ENCODE results near the gene TMEM203. TPM values are rescaled to one million over a fixed set of nuclear protein-coding genes. Genes with fewer than 3 reads are reported as not detected.

TMEM203 gene
- total RNA-seq, 1 donor, result 40.2 TPM

DNA sequence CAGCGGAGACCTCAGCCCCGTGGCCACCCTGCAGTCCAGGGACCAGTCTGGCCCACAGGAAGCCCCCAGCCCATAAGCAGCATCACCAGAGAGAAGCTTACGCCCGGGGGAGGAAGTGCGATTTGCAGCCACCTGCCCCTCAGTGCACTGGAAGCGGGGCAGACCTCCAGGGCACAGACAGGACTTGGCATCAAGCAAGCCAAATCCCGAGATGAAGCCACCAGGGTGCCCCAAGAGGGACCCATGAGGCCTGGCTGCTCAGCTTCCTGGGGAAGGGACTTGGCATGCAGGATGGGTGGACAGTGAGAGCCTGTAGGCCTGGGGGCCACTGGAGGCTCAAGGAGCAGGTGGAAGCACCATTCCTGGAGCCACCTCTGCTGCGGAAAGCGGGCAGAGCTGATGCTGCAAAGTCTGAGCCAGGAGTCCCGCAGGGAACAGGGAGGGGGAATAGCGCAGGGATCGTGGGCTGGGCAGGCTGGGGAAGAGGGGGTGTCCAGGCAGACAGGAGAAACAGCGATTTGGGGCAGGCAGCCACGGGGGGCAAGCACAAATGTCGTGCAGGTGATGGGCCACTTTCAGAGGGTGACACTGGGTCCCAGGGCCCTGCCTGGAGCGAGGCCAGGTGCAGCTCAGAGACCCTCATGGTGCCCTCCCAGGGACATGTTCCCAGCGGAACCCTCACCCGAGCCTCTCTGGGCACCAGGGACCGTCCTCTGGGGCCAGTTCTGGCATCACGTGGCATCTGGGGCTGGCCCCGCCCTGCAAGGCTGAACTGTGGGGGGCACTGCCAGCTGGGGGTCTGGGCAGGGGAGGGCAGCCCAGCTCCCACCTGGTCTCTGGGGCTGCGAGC lies 38.8 kb downstream of the TMEM203 start:
- no peak for DNase-seq (ENCODE audit: low read depth)
- H3K4me3 ChIP-seq (ENCODE audit: low read depth, low read length), result no peak overlapping the region
- TF ChIP-seq, protein P1, sequence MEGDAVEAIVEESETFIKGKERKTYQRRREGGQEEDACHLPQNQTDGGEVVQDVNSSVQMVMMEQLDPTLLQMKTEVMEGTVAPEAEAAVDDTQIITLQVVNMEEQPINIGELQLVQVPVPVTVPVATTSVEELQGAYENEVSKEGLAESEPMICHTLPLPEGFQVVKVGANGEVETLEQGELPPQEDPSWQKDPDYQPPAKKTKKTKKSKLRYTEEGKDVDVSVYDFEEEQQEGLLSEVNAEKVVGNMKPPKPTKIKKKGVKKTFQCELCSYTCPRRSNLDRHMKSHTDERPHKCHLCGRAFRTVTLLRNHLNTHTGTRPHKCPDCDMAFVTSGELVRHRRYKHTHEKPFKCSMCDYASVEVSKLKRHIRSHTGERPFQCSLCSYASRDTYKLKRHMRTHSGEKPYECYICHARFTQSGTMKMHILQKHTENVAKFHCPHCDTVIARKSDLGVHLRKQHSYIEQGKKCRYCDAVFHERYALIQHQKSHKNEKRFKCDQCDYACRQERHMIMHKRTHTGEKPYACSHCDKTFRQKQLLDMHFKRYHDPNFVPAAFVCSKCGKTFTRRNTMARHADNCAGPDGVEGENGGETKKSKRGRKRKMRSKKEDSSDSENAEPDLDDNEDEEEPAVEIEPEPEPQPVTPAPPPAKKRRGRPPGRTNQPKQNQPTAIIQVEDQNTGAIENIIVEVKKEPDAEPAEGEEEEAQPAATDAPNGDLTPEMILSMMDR (IDR thresholded peaks at IDR 0.05; ENCODE audit: insufficient read depth, low read depth, low read length), result no peak

DNA sequence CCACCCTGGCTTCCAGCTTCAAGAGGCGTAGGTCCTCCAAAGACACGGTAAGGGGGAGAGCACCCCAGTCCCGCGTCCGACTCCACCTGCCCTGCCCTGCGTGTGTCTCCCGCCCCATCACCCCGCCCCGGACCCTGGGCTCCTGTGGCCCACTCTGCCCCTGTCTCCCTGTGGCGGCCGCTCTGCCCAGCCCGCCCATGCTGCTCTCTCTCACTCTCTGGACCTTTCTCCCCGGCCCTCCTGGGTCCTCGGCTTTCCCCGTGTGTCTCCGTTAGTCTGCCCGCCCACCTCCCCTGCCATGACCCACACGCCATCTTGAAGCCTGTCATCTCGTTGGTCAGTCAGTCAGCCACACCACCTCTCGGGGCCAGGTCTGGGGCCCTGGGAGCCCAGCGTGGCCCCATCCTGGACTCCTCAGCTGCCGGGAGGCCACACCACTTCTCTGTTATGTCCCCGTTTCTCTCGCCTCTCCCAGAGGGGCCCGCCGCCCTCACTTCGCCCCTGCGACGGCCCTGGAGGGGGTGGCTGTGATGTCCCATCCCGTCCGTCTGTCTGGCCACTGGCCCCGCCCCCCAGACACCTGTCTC lies 40.1 kb downstream of the TMEM203 start:
- TF ChIP-seq, protein P1 (IDR thresholded peaks at IDR 0.05; ENCODE audit: insufficient read depth, low read depth, low read length), result no peak
- H3K4me3 ChIP-seq (ENCODE audit: low read depth, low read length), result no peak overlapping the region
- no peak for DNase-seq (ENCODE audit: low read depth)

DNA sequence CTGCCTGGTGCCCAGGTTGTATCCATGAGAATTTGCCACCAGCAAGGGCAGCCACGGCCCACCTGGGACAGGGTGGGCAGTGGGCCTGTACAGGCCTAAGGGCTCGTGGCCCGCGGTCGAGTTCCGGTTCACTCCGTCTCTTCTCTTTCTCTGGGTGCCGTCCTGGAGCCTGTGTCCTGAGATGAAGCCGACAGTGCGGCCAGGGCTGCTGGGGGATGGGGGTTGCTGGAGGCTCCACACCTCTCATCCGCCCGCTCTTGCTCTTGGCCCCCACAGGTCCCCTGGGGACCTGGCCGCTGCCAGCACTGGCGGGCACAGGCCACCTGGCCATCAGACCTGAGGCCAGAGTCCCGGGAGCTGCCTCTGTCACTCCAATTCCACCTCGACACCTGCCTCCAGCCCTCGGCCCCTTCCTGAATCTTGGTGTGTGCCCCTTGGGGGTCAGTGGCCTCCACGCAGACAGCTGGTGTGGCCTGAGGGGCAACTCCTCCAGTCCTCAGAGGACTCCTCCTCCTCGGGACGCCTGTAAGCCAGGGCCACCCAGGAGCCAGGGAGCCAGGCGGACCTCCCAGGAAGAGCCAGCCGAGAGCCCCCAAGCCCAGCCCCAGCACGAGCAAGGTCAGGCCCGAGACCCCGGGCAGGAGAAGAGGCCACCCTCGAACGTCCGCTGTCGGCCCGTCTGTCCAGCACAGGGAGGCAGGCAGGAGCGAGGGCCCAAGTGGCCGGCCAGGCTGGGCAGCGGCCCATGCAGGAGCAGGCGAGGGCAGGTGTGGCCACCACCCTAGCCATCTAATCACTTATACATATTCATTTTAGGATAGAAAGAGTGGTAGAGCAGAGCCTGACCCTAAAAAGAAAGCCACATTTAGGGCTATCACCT lies 40.8 kb downstream of the TMEM203 start:
- no peak for DNase-seq (ENCODE audit: low read depth)
- H3K4me3 ChIP-seq (ENCODE audit: low read depth, low read length), result no peak overlapping the region
- TF ChIP-seq, protein P1 (IDR thresholded peaks at IDR 0.05; ENCODE audit: insufficient read depth, low read depth, low read length), result no peak

DNA sequence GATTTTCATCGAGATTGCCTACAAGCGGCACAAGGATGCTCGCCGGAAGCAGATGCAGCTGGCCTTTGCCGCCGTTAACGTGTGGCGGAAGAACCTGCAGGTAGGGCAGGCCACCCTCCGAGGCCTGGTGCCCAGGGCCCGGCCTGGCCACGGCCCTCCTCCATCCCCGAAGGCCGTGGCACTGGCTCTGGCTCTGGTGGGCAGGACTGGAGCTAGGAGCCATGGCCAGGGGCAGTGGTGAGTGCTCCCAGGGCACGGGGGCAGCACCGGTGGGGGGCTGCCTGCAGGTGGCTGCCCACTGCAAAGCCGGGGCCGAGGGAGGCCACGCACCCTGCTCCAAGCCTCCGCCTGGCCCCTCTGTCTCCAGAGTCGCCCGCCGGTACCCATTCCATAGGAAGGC lies 41.6 kb downstream of the TMEM203 start:
- DNase-seq (ENCODE audit: low read depth), result no peak
- H3K4me3 ChIP-seq (ENCODE audit: low read depth, low read length), result no peak overlapping the region
- TF ChIP-seq, protein P1 (IDR thresholded peaks at IDR 0.05; ENCODE audit: insufficient read depth, low read depth, low read length), result no peak

DNA sequence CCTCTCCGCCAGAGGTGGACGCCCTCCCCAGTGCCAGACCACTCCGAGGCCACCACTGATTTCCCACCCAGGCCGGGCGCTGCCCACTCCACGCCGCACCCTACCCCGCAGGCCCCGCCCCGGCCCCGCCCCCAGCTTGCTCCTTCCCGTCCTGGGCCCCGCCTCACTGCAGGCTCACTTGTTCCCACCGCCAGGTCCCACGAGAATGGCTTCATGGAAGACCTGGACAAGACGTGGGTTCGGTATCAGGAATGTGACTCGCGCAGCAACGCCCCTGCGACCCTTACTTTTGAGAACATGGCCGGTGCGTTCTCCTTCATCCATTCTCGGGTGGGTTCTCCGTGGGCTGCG lies 42.1 kb downstream of the TMEM203 start:
- TF ChIP-seq, protein P1 (IDR thresholded peaks at IDR 0.05; ENCODE audit: insufficient read depth, low read depth, low read length), result no peak
- H3K4me3 ChIP-seq (ENCODE audit: low read depth, low read length), result peak overlapping the region; percentile 55
- no peak for DNase-seq (ENCODE audit: low read depth)

DNA sequence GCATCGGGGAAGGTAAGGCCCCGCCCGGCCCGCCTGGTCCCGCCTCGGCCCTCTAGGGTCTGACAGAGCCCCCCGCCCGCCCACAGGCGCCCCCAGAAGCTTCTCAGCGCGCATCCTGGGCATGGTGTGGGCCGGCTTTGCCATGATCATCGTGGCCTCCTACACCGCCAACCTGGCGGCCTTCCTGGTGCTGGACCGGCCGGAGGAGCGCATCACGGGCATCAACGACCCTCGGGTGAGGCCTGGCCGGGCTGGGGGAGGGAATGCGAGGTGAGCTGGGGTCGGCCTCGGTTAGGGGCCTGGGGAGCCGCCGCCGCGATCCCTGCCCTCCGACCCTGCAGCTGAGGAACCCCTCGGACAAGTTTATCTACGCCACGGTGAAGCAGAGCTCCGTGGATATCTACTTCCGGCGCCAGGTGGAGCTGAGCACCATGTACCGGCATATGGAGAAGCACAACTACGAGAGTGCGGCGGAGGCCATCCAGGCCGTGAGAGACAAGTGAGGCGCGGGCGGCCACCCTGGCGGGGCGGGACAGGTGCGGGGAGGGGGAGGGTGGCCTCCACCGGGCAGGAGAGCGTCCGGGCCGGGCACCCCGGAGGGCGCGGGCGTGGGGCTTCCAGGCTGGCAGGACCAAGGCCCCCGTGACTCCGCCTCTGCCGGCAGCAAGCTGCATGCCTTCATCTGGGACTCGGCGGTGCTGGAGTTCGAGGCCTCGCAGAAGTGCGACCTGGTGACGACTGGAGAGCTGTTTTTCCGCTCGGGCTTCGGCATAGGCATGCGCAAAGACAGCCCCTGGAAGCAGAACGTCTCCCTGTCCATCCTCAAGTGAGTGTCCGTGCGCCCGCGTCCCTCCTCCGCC lies 42.7 kb downstream of the TMEM203 start:
- TF ChIP-seq, protein P1 (IDR thresholded peaks at IDR 0.05; ENCODE audit: insufficient read depth, low read depth, low read length), result no peak
- no peak for DNase-seq (ENCODE audit: low read depth)
- H3K4me3 ChIP-seq (ENCODE audit: low read depth, low read length), result peak overlapping the region; percentile 55
